K562 (cell line): ENCODE results near the gene OBSCN. TPM values are rescaled to one million over a fixed set of nuclear protein-coding genes. Genes with fewer than 3 reads are reported as not detected.
A peak's percentile ranks its signal among the peaks of the same experiment; 100 is the strongest.

Experiments used
- BRF2 ChIP-seq: IDR thresholded peaks from 3 replicates; pipeline ENCODE4 v1.6.1; 2011; ENCODE audit warnings: borderline replicate concordance, mild to moderate bottlenecking; ENCODE audit not compliant: insufficient read length, insufficient read depth
- CBFA2T3 ChIP-seq: fragments of 450-650 bp; IDR thresholded peaks from 2 replicates; pipeline ENCODE4 v1.6.1; 2017
- CC2D1A ChIP-seq: fragments of 450-650 bp; IDR thresholded peaks from 2 replicates; pipeline ENCODE4 v1.6.1; 2017; ENCODE audit warnings: mild to moderate bottlenecking
- FOXP4 ChIP-seq: sonication (generic); formaldehyde crosslinking; IDR thresholded peaks from 2 replicates; pipeline ENCODE4 v1.8.0; 2022; ENCODE audit warnings: mild to moderate bottlenecking, missing genetic modification reagents, borderline replicate concordance
- GTF3C2 ChIP-seq: IDR thresholded peaks from 3 replicates; pipeline ENCODE4 v1.6.1; 2011; ENCODE audit warnings: borderline replicate concordance, mild to moderate bottlenecking, moderate library complexity; ENCODE audit not compliant: insufficient read length; ENCODE audit errors: extremely low read depth
- IFI16 ChIP-seq: fragments of 250-450 bp; sonication (Bioruptor Pico); IDR thresholded peaks from 2 replicates; pipeline ENCODE4 v2.1.2; 2022; ENCODE audit warnings: mild to moderate bottlenecking, inconsistent platforms
- KAT8 ChIP-seq: fragments of 450-650 bp; IDR thresholded peaks from 2 replicates; pipeline ENCODE4 v1.6.1; 2016; ENCODE audit warnings: low read depth, mild to moderate bottlenecking
- RCOR1 ChIP-seq, 2 experiments: IDR thresholded peaks; 2 replicates each; pipeline ENCODE4 v1.6.1; 2012; ENCODE audit warnings: low read depth in 2 of 2, low read length in 2 of 2, borderline replicate concordance in 1 of 2, improper control_type of control experiment in 1 of 2
- THRA ChIP-seq: fragments of 450-650 bp; IDR thresholded peaks from 2 replicates; pipeline ENCODE4 v1.6.1; 2017; ENCODE audit warnings: mild to moderate bottlenecking, moderate library complexity
- ZBTB5 ChIP-seq: fragments of 450-650 bp; IDR thresholded peaks from 2 replicates; pipeline ENCODE4 v1.6.1; 2017; ENCODE audit warnings: antibody characterized with exemption
- ZNF282 ChIP-seq: sonication (generic); formaldehyde crosslinking; IDR thresholded peaks from 2 replicates; pipeline ENCODE4 v1.8.1; 2023; ENCODE audit warnings: missing genetic modification reagents
- ZSCAN32 ChIP-seq: fragments of 450-650 bp; formaldehyde crosslinking; IDR thresholded peaks from 2 replicates; pipeline ENCODE4 v1.4.0; 2020; ENCODE audit warnings: mild to moderate bottlenecking, moderate library complexity
- polyA plus RNA-seq, 8 experiments: library from polyadenylated mRNA; depleted of rRNA in 4 of 8; stranded (reverse) in 5 of 8; unstranded in 3 of 8; fragments of >200 nt; fragmentation: Nextera tagmentation in 2 of 8; fragmentation: Illumina TruSeq in 1 of 8; extraction: Ambion mirVana in 2 of 8; extraction: Trizol in 1 of 8; gene quantifications; 2 replicates each; pipeline versions ENCODE4 v1.2.1 to v1.2.3, GENCODE V29; 2011 to 2014; ENCODE audit warnings: inconsistent platforms in 1 of 8, missing spikeins in 1 of 8
- total RNA-seq, 7 experiments: library from RNA; depleted of rRNA in 6 of 7; stranded (reverse); fragments of >200 nt in 6 of 7; fragmentation: Illumina TruSeq in 2 of 7; extraction: Trizol in 2 of 7; gene quantifications; 2 replicates each; pipeline versions ENCODE4 v1.2.1 to v1.2.3, GENCODE V29; 2011 to 2021; ENCODE audit warnings: low replicate concordance in 1 of 7

OBSCN gene
- total and polyA plus RNA-seq, 9 of the 15 experiments (the other 6 are each of a cell fraction or from before 2014, with no cell fraction given), result 0.18 to 19.7 (median 3.6) TPM

GRCh38 chr1:228194436-228194835 lies 13.4 kb upstream of the OBSCN start (continued):
- TF ChIP-seq THRA, result no peak
- no peak for TF ChIP-seq GTF3C2
- TF ChIP-seq IFI16, result no peak
- no peak for TF ChIP-seq BRF2
- TF ChIP-seq CC2D1A, result no peak
- TF ChIP-seq FOXP4, result no peak
- TF ChIP-seq RCOR1 (IDR thresholded peaks at IDR 0.05; ENCODE audit: borderline replicate concordance in 1 of 2, low read depth in 2 of 2, low read length in 2 of 2), result peak in 1 of 2 experiments; percentile 44; a peak in 1 of 4 replicates
- TF ChIP-seq ZNF282, result no peak
- no peak for TF ChIP-seq KAT8
- TF ChIP-seq ZSCAN32 (CRISPR knock-in tag), result no peak
- TF ChIP-seq ZBTB5, result no peak
- peak; percentile 49 for TF ChIP-seq CBFA2T3
